Measurements from ENCODE around the gene PRSS36.

- TF ChIP-seq CTCF (IDR thresholded peaks at IDR 0.05) = no peak
- TF ChIP-seq POLR2A (IDR thresholded peaks at IDR 0.05) = no peak
Measured at GRCh38 chr16:31183432-31184428, 33.9 kb upstream of the PRSS36 start.
